ENCODE measurements around the gene MSMP. TPM values are rescaled to one million over a fixed set of nuclear protein-coding genes. Genes with fewer than 3 reads are reported as not detected.

Gene MSMP
- total RNA-seq, 1 donor from 2014 or later, result not detected

DNA sequence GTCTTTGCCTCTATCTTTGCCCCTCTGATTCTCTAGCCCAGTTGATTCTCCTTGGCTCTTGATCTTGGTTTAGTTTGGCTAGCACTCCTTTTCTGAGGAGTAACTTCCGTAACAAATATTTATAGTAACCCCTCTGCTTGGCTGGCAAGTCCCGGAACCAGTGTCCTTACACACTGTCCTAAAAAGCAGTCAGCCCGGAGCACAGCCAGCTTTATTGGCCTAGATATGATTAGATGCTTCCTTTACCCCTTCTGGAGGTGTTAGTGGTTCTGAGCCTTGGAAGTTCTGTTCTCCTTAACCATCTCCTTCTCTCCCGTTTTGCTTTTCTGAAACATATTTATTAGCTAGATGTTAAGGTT is 17.0 kb upstream of the MSMP start:
- intact Hi-C loops (cut with DNase I), result no loop called here
- no peaks in the 10 kb centered on the region for H3K9me3 ChIP-seq
- peaks cover 38% of the 10 kb centered on the region for H3K4me1 ChIP-seq
- TF ChIP-seq, protein P1, sequence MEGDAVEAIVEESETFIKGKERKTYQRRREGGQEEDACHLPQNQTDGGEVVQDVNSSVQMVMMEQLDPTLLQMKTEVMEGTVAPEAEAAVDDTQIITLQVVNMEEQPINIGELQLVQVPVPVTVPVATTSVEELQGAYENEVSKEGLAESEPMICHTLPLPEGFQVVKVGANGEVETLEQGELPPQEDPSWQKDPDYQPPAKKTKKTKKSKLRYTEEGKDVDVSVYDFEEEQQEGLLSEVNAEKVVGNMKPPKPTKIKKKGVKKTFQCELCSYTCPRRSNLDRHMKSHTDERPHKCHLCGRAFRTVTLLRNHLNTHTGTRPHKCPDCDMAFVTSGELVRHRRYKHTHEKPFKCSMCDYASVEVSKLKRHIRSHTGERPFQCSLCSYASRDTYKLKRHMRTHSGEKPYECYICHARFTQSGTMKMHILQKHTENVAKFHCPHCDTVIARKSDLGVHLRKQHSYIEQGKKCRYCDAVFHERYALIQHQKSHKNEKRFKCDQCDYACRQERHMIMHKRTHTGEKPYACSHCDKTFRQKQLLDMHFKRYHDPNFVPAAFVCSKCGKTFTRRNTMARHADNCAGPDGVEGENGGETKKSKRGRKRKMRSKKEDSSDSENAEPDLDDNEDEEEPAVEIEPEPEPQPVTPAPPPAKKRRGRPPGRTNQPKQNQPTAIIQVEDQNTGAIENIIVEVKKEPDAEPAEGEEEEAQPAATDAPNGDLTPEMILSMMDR (IDR thresholded peaks at IDR 0.05), result no peak
- H3K4me3 ChIP-seq, result no peak overlapping the region
- H3K36me3 ChIP-seq, result no peaks in the 10 kb centered on the region
- peak; percentile 73 to 74 for ATAC-seq
- no peak for DNase-seq
- no peaks in the 10 kb centered on the region for H3K27me3 ChIP-seq (ENCODE audit: low read depth)
- peak overlapping the region; percentile 63 for H3K27ac ChIP-seq

DNA sequence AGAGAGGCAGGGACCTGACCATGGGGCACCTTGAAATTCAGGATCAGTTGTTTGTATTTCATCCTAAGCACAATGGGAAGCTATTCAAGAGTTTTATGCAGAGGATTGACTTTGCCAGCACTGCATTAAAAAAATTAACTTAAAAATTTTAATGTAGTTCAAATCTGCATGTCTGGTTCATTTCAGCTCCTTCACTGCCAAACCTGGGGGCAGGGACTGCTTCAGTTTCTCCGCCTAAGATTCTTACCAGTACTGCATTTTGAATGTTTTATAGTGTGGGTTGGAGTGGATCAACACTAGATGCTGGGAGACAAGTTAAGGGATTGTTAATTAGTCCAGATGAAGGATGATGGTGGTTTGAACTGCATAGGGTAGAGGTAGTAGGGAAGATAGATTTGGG is 15.7 kb upstream of the MSMP start:
- Histone ChIP-seq H3K9me3 (no peaks in the 10 kb centered on the region), H3K4me1 (peaks cover 27% of the 10 kb centered on the region), H3K27ac (no peak overlapping the region), H3K4me3 (no peak overlapping the region), H3K27me3 (ENCODE audit: low read depth) (no peaks in the 10 kb centered on the region), H3K36me3 (no peaks in the 10 kb centered on the region)
- intact Hi-C loops (cut with DNase I), result no loop called here
- no peak for ATAC-seq
- DNase-seq, result no peak
- TF ChIP-seq, protein P1 (IDR thresholded peaks at IDR 0.05), result no peak

DNA sequence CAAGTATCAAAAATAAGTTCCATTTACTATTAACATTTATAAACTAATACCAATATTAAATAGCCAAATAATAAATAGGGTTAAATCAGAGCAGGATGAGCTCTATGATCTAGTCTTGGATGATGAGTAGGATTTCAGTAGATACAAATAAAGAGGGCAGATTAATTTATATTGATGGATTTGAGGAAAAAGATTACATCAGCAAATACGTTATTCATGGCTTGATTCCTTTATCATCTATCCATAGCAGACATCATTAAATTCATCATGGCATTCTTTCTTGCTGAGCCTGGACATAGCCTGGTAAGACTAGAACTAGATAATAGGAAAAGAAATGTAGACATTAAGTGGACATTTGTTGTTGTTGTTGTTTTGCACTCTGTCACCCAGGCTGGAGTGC is 13.4 kb upstream of the MSMP start:
- peaks cover 27% of the 10 kb centered on the region for H3K4me1 ChIP-seq
- H3K27ac ChIP-seq, result no peak overlapping the region
- no peak for DNase-seq
- intact Hi-C loops (cut with DNase I), result no loop called here
- H3K9me3 ChIP-seq, result no peaks in the 10 kb centered on the region
- no peaks in the 10 kb centered on the region for H3K27me3 ChIP-seq (ENCODE audit: low read depth)
- ATAC-seq, result no peak
- TF ChIP-seq, protein P1 (IDR thresholded peaks at IDR 0.05), result no peak
- no peak overlapping the region for H3K4me3 ChIP-seq
- H3K36me3 ChIP-seq, result no peaks in the 10 kb centered on the region

DNA sequence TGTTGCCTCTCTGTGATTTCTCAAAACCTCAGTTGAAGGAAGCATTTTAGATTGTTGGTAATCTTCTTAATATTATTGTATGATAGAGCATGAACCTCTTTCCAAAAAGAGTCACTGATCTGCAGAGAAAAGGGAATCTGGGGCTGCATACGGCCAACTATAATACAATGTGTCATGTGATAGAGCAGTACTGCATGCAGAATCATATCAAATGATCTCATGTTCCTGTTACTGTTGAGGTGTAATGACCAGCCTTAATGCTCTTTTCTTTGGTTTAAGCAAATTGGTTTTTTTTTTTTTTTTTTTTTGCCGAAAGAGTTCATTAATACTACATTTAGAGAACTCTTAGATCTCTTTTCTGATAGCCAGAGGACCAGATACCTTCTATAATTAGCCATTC is 12.9 kb upstream of the MSMP start:
- Histone ChIP-seq H3K4me1 (peaks cover 23% of the 10 kb centered on the region), H3K4me3 (no peak overlapping the region), H3K27me3 (ENCODE audit: low read depth) (no peaks in the 10 kb centered on the region), H3K36me3 (no peaks in the 10 kb centered on the region), H3K9me3 (no peaks in the 10 kb centered on the region), H3K27ac (no peak overlapping the region)
- intact Hi-C loops (cut with DNase I), result no loop called here
- TF ChIP-seq, protein P1 (IDR thresholded peaks at IDR 0.05), result no peak
- ATAC-seq (no peak), DNase-seq (no peak)

DNA sequence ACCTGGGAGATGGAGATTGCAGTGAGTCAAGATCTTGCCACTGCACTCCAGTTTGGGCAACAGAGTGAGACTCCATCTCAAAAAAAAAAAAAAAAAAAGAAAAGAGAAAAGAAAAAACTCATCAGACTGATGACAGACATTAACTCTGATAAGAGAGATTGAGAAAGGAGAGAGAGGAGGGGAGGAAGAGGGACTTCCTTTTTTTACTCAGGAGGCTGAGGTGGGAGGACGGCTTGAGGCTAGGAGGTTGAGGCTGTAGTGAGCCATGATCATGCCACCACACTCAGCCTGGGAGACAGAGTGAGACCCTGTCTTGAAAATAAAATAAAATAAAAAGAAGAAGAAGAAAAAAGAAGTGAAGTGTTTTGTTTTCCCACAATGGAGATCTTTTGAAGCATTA is 9.7 kb upstream of the MSMP start:
- H3K9me3 ChIP-seq, result no peaks in the 10 kb centered on the region
- no peak overlapping the region for H3K27ac ChIP-seq
- DNase-seq (no peak), ATAC-seq (no peak)
- no peak overlapping the region for H3K4me3 ChIP-seq
- H3K4me1 ChIP-seq, result peaks cover 13% of the 10 kb centered on the region
- no peaks in the 10 kb centered on the region for H3K27me3 ChIP-seq (ENCODE audit: low read depth)
- TF ChIP-seq, protein P1 (IDR thresholded peaks at IDR 0.05), result no peak
- H3K36me3 ChIP-seq, result no peaks in the 10 kb centered on the region
- intact Hi-C loops (cut with DNase I), result no loop called here

DNA sequence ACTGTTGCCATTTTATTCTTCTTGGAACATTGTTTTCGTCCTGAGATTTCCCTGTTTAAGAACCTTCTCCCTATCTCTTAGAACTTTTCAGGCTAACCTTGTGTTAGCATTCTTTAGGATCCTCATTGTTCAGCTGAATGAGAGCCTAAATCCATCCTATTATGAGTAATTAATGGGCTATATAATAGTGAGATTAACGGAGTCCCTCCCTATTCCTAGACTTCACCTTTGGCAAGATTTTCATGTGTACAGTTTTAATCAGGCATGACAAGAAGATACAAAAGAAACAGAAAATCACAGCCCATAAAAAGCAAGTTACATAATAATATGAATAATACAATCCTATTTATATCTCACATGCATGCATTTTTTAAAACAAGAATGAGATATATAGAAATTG is 9.1 kb upstream of the MSMP start:
- no peaks in the 10 kb centered on the region for H3K27me3 ChIP-seq (ENCODE audit: low read depth)
- intact Hi-C loops (cut with DNase I), result no loop called here
- peaks cover 19% of the 10 kb centered on the region for H3K4me1 ChIP-seq
- peak overlapping the region; percentile 9 for H3K27ac ChIP-seq
- TF ChIP-seq, protein P1 (IDR thresholded peaks at IDR 0.05), result no peak
- DNase-seq (no peak), ATAC-seq (no peak)
- H3K4me3 ChIP-seq, result no peak overlapping the region
- H3K36me3 ChIP-seq, result no peaks in the 10 kb centered on the region
- H3K9me3 ChIP-seq, result no peaks in the 10 kb centered on the region

All from lower lobe of right lung (tissue), 2 donors.